SK-N-SH treated with all-trans-retinoic acid at 6 μM for 48 hours (cell line): ENCODE data around the gene HDGF.
A peak's percentile ranks its signal among the peaks of the same experiment; 100 is the strongest.

Experiments used
- ARNTL ChIP-seq: fragments of 450-650 bp; formaldehyde crosslinking; IDR thresholded peaks from 2 replicates; pipeline ENCODE4 v1.5.0; 2020; ENCODE audit warnings: low read depth, mild to moderate bottlenecking, moderate library complexity, borderline replicate concordance
- ESRRG ChIP-seq: fragments of 250-450 bp; sonication (Bioruptor Pico); IDR thresholded peaks from 2 replicates; pipeline ENCODE4 v1.6.1; 2021; ENCODE audit warnings: mild to moderate bottlenecking
- ZC3H10 ChIP-seq: fragments of 250-450 bp; sonication (Bioruptor Pico); IDR thresholded peaks from 2 replicates; pipeline ENCODE4 v1.5.1; 2021; ENCODE audit warnings: mild to moderate bottlenecking, moderate library complexity
- ZNF565 ChIP-seq: fragments of 450-650 bp; formaldehyde crosslinking; conservative IDR thresholded peaks from 2 replicates; pipeline ENCODE4 v1.5.0; 2020; ENCODE audit warnings: low read depth, mild to moderate bottlenecking, moderate library complexity
- ZNF70 ChIP-seq: fragments of 450-650 bp; formaldehyde crosslinking; IDR thresholded peaks from 2 replicates; pipeline ENCODE4 v1.5.0; 2020; ENCODE audit warnings: mild to moderate bottlenecking, moderate library complexity
- TF ChIP-seq, protein P1 (sequence below): fragments of 250-450 bp; sonication (Bioruptor Pico); IDR thresholded peaks from 2 replicates; pipeline ENCODE4 v1.5.1; 2020; ENCODE audit warnings: low read depth, mild to moderate bottlenecking, moderate library complexity

DNA sequence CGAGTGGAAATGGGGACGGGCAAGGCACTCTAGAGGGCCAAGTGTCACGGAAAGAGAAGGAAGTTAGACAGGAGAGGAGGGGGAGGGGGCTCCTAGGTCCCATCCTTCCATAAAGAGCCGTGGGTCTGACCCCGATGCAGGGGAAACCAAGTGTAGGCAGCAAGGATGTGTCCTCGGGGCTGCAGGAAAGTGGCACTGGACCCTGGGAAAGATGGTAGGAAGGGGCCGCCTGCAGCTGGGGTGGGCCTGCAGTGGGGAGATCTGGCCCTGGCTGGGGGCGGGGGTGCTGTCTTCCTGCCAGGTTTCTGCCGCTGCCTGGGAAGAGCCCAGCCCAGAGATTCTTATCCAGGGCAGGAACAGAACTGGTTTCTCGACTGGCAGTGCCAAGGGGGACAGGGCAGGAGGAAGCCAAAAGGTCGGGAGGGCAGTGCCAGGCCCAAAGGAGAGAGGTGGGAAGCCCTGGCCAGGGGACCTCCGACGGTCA lies 59.0 kb downstream of the HDGF start:
- TF ChIP-seq ZC3H10 (CRISPR knock-in tag) (no peak), ZNF565 (CRISPR knock-in tag) (0 out of 2 replicates have a peak, but pooled peaks have one; percentile 6), ZNF70 (CRISPR knock-in tag) (no peak), ARNTL (CRISPR knock-in tag) (no peak), ESRRG (no peak)
- TF ChIP-seq, protein P1, sequence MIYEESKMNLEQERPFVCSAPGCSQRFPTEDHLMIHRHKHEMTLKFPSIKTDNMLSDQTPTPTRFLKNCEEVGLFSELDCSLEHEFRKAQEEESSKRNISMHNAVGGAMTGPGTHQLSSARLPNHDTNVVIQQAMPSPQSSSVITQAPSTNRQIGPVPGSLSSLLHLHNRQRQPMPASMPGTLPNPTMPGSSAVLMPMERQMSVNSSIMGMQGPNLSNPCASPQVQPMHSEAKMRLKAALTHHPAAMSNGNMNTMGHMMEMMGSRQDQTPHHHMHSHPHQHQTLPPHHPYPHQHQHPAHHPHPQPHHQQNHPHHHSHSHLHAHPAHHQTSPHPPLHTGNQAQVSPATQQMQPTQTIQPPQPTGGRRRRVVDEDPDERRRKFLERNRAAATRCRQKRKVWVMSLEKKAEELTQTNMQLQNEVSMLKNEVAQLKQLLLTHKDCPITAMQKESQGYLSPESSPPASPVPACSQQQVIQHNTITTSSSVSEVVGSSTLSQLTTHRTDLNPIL (CRISPR knock-in tag): no peak
